ENCODE results near the gene NCDN. TPM values are rescaled to one million over a fixed set of nuclear protein-coding genes. Genes with fewer than 3 reads are reported as not detected.

The NCDN gene
- total and polyA plus RNA-seq, 2 donors (not counting 3 experiments of a cell fraction or from before 2014, with no cell fraction given), result 17.3 to 22.0 TPM

- Histone ChIP-seq H3K9me3 (replicated peaks; ENCODE audit: control insufficient read depth, insufficient read depth, low read length) (no peaks in the 10 kb centered on the region), H3K79me2 (ENCODE audit: control insufficient read depth, insufficient read depth, low read length) (no peaks in the 10 kb centered on the region), H3K4me3 (replicated peaks in 1 of 3; ENCODE audit: insufficient read depth in 1 of 3, low read depth in 1 of 3, low read length in 3 of 3) (peak within 1 kb of the TSS; percentile 17 to 28 (median 24)), H3K36me3 (ENCODE audit: control insufficient read depth in 2 of 2, extremely low read depth in 1 of 2, insufficient read depth in 2 of 2, low read length in 2 of 2) (no peaks in the 10 kb centered on the region), H3K4me2 (ENCODE audit: insufficient read depth, low read length) (peak within 1 kb of the TSS; percentile 64), H3K27me3 (ENCODE audit: control insufficient read depth in 2 of 2, insufficient read depth in 2 of 2, low read length in 2 of 2) (peaks cover 43 to 65% of the 10 kb centered on the region in 2 experiments), H3K9me1 (replicated peaks; ENCODE audit: control insufficient read depth, extremely low read depth, insufficient read depth, low read length) (no peaks in the 10 kb centered on the region), H3K27ac (ENCODE audit: insufficient read depth, low read depth, low read length) (no peak within 1 kb of the TSS), H3K4me1 (ENCODE audit: control insufficient read depth, extremely low read depth, insufficient read depth, low read length) (peaks cover 9% of the 10 kb centered on the region), H3K9ac (replicated peaks; ENCODE audit: extremely low read depth, insufficient read depth, low read length) (no peak within 1 kb of the TSS), H2AFZ (ENCODE audit: low read depth, low read length) (peak within 1 kb of the TSS; percentile 56), H4K20me1 (replicated peaks; ENCODE audit: control insufficient read depth, extremely low read depth, insufficient read depth, low read length) (no peaks in the 10 kb centered on the region)
- peak; percentile 28 for FAIRE-seq
- POLR2A ChIA-PET, result no interaction called here
- BruUV-seq (replicated peaks), result no TSS peak
- dilution Hi-C loops (cut with MboI; ENCODE audit: extremely low pct_ligation_motif_present, low sequenced_read_pairs) (no loop called here), intact Hi-C loops (cut with micrococcal nuclease) (loop anchor here (1.0 kb wide), 1 partner anchor 196 kb away; the partner anchor contains the start of gene CLSPN)
- peak; percentile 36 for DNase-seq (ENCODE audit: low read depth, low spot score)
- TF ChIP-seq GATA2 (IDR thresholded peaks at IDR 0.05; ENCODE audit: insufficient read depth, insufficient read length, low read depth, low read length) (no peak), JUN (IDR thresholded peaks at IDR 0.05; ENCODE audit: borderline replicate concordance, insufficient read depth, insufficient read length, low read depth) (no peak), MAX (IDR thresholded peaks at IDR 0.05; ENCODE audit: insufficient read depth, insufficient read length) (no peak), EZH2 (IDR thresholded peaks at IDR 0.05; ENCODE audit: borderline replicate concordance, low read depth, low read length, severe bottlenecking) (peak; percentile 100)
- CTCF ChIA-PET, result interaction anchor here (0.7 to 4.5 kb wide), 11 partner anchors 9 to 199 kb away, joined by 3 to 67 read pairs (median 5); partner anchors contain the start of genes CLSPN, KIAA0319L and NCDN
Observed at GRCh38 chr1:35573198-35574124, 15.9 kb downstream of the NCDN start, which contains the start of gene TFAP2E. TSS of gene TFAP2E (plus strand) at chr1:35573314. CDS start at chr1:35573578, 264 bp downstream.
